Middle frontal gyrus (tissue), 1 donor: ENCODE measurements around the gene DTX2.
"Not testable (repeated sequence)": the region's sequence is repeated elsewhere in the genome, so short reads cannot be mapped to it uniquely, and the experiment has no call there.

Source experiments
- DNase-seq: peaks from one replicate; pipeline ENCODE4 v3.0.0-alpha.2; 2015; ENCODE audit warnings: low spot score; ENCODE audit errors: extremely low spot score

Gene DTX2

GRCh38 chr7:76461464-76462101 is at the start of gene DTX2:
Gene DTX2, plus strand, starts transcription at chr7:76461709. Its CDS starts 18,801 bp downstream, at chr7:76480510.
- DNase-seq: not testable (repeated sequence)

- no peak for DNase-seq
These were observed 49.3 kb upstream of the DTX2 start for GRCh38 chr7:76412249-76412648.

- not testable (repeated sequence) for DNase-seq
These were observed 43.7 kb upstream of the DTX2 start for GRCh38 chr7:76417654-76418310.

- DNase-seq: not testable (repeated sequence)
These were observed 40.4 kb upstream of the DTX2 start for GRCh38 chr7:76421097-76421496.

- DNase-seq: no peak
These were observed 37.7 kb upstream of the DTX2 start for GRCh38 chr7:76423666-76424412.

GRCh38 chr7:76424413-76425111 is 36.9 kb upstream of the DTX2 start, which contains the start of gene ZP3:
Gene ZP3, plus strand, starts transcription at chr7:76424950. Its CDS starts 15 bp downstream, at chr7:76424965.
- DNase-seq: no peak

GRCh38 chr7:76425156-76425555 is 36.4 kb upstream of the DTX2 start:
- no peak for DNase-seq

- not testable (repeated sequence) for DNase-seq
These were observed 36.0 kb upstream of the DTX2 start for GRCh38 chr7:76425558-76425957.

- no peak for DNase-seq
These were observed 35.3 kb upstream of the DTX2 start for GRCh38 chr7:76426246-76426645.

GRCh38 chr7:76427635-76428034 is 33.9 kb upstream of the DTX2 start:
- DNase-seq: no peak

GRCh38 chr7:76428149-76428823 is 33.2 kb upstream of the DTX2 start:
- DNase-seq: no peak

GRCh38 chr7:76428868-76429805 is 32.4 kb upstream of the DTX2 start:
- no peak for DNase-seq

- no peak for DNase-seq
These were observed 31.3 kb upstream of the DTX2 start for GRCh38 chr7:76430211-76430610.

GRCh38 chr7:76430836-76431235 is 30.7 kb upstream of the DTX2 start:
- no peak for DNase-seq

GRCh38 chr7:76437873-76438272 is 23.6 kb upstream of the DTX2 start:
- DNase-seq: peak; percentile 20

GRCh38 chr7:76439120-76439888 is 22.2 kb upstream of the DTX2 start:
- DNase-seq: not testable (repeated sequence)

GRCh38 chr7:76440404-76440803 is 21.1 kb upstream of the DTX2 start:
- DNase-seq: not testable (repeated sequence)

- DNase-seq: not testable (repeated sequence)
These were observed 19.7 kb upstream of the DTX2 start for GRCh38 chr7:76441792-76442191.
